Measurements from ENCODE around the gene TTC28.

TTC28 gene

DNA sequence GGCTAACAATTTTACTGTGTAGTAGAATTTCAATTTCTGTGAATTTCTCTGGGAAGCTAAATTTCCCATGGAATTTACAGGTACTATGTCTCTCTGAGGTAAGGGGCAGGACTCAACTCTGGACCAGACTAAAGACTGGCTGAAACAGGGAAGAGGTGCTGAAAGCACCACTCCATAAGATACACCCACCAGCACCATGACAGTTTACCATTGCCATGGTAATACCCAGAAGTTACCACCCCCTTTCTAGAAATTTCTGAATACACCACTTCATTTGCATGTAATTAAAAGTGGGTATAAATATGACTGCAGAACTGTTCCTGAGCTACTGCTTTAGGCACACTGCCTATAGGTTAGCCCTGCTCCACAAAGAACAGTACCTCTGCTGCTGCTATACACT, 274.1 kb downstream of the TTC28 start:
- DNase-seq (no peak), ATAC-seq (no peak)
- H3K4me3 Mint-ChIP-seq: no peak overlapping the region
- peaks cover 5% of the 10 kb centered on the region for H3K27me3 Mint-ChIP-seq
- H3K4me1 Mint-ChIP-seq: peaks cover 3% of the 10 kb centered on the region
- no peaks in the 10 kb centered on the region for H3K36me3 Mint-ChIP-seq (ENCODE audit: low read depth)
- H3K9me3 Mint-ChIP-seq: no peaks in the 10 kb centered on the region
- no peak overlapping the region for H3K27ac Mint-ChIP-seq

DNA sequence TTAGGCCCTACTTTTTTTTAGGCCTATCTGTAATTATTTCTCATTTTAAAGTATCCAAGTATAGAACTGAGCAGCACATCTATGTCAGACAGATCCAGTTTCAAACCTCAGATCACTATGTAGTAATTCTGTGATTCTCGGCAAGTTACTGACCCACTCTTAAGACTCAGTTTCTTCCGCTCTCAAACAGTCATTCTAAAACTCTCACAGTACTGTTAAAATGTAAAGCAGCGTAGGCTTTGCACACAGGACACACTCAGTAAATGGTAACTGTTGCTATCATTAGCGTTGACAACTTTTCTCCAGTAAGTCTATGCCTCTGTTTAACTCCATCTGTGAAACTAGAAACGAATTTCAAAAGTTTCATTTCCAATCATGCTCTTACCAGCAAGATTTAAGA, 277.1 kb downstream of the TTC28 start:
- Mint-ChIP-seq H3K27me3 (peaks cover 5% of the 10 kb centered on the region), H3K9me3 (no peaks in the 10 kb centered on the region), H3K27ac (no peak overlapping the region), H3K36me3 (ENCODE audit: low read depth) (no peaks in the 10 kb centered on the region), H3K4me3 (no peak overlapping the region), H3K4me1 (no peaks in the 10 kb centered on the region)
- ATAC-seq (peak; percentile 49), DNase-seq (no peak)

DNA sequence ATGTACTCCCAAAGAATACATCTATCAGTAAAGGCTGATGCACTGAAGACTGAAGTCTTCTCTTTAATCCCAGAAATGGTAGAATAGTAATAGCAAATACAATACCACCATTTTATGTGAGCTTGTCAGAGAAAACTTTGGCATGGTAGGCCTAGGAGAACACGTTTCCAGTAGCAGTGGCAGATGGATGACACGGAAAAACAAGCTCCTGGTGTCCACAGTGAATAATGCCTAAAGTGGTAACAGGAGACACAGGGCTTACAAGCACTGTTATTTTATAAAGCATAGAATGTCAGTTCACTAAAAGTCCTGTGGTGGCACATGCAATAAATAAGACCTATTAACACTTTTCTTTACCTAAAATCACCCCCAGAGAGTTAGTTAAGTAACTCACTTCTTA, 277.6 kb downstream of the TTC28 start:
- Mint-ChIP-seq H3K9me3 (no peaks in the 10 kb centered on the region), H3K36me3 (ENCODE audit: low read depth) (no peaks in the 10 kb centered on the region), H3K27ac (no peak overlapping the region), H3K27me3 (peaks cover 5% of the 10 kb centered on the region), H3K4me1 (no peaks in the 10 kb centered on the region), H3K4me3 (no peak overlapping the region)
- DNase-seq (no peak), ATAC-seq (no peak)

DNA sequence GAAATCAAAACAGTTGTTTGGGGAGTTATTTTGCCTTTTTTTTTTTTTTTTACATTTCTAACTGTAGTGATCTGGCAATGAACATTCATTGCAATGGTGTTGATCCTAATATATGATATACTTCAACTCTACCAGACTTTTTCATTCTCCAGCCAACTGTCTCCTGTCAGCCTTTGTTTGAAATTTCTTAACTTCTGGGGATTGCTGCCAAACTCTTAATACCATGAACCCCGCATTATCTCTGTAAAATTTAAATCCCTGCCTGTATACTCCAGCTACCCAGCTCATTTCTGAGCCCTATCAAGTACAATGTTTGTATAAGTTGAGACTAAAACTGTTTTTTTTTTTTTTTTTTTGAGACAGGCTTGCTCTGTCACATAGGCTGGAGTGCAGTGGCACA, 280.7 kb downstream of the TTC28 start:
- H3K36me3 Mint-ChIP-seq (ENCODE audit: low read depth): peaks cover 3% of the 10 kb centered on the region
- peaks cover 5% of the 10 kb centered on the region for H3K27me3 Mint-ChIP-seq
- no peaks in the 10 kb centered on the region for H3K9me3 Mint-ChIP-seq
- ATAC-seq (no peak), DNase-seq (no peak)
- H3K4me3 Mint-ChIP-seq: no peak overlapping the region
- H3K27ac Mint-ChIP-seq: no peak overlapping the region
- peaks cover 7% of the 10 kb centered on the region for H3K4me1 Mint-ChIP-seq

DNA sequence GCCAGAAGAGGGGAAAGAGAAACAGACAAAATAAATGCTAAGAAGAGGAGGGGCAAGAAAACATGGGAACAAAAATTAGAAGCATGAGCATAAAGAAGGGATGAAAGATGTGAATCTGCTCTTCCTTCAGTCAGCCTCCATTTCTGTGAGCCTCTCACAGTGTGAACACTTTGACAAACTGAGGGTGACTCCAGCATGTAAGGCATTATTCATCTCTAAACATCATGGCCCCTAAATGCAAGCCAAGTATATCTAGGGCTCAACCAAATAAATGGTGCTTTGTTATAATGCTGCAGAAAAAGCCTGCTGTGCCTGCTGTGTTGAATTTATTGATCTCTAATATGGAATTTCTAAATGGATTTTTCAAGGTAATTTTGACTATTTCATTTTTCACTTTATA, 281.3 kb downstream of the TTC28 start:
- Mint-ChIP-seq H3K4me3 (no peak overlapping the region), H3K27ac (no peak overlapping the region), H3K36me3 (ENCODE audit: low read depth) (peaks cover 3% of the 10 kb centered on the region), H3K4me1 (peaks cover 7% of the 10 kb centered on the region), H3K27me3 (peaks cover 5% of the 10 kb centered on the region), H3K9me3 (no peaks in the 10 kb centered on the region)
- ATAC-seq: no peak
- no peak for DNase-seq

DNA sequence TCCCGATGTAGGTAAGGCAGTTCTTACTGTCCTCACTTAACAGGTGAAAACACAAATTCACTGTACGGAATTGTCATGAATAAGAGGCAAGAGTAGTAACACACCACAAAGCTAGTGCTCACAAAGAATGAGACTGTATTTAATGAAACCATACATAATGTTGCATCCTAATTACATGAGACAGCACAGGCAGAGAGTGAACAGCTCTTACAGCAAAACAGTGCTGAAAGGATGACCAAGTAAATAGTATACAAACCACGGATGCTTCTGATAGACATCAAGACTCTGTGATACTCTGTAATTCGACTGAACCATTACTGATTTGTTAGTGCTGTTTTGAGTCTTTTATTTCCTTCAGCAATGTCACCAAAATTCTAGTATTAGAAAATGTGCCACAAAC, 282.3 kb downstream of the TTC28 start:
- no peak for ATAC-seq

DNA sequence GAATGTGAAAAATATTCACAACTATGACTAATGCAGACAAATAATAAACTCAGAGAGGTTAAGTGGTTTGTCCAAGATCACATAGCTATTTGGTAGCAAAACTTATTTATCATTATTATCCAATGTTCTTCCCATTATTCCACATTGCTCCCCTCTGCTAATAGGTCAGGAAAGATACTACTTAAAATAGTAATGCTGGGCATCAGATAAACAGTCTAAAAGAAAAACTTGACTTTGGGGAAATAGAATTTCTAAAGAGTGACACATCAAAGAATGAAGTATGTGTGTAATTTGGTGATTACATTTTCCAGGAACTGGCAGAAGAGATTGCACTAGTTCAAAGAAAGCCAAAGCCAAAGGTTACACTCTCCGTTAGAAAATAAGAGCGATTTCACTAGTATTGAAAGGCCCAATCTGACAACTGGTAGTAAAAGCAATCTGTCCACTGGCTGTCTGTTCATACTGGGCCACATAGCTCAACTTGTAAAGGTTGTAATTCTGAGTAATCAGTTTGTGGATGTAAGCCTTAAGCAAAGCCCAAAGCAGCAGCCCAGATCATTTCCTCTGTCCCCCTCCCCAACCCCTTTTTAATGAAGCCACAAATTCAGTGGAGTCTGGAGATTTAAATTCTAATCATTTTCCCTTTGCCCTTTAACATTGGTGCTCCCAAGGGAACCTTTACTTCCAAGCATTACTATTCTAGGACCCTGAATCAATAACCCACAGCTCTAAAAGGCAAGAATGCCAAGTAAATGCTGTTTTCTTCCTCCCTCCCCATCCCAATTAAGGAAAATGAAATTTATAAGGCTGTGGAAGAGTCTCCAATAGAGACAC, 283.5 kb downstream of the TTC28 start:
- ATAC-seq (peak; percentile 40), DNase-seq (no peak)
- H3K27ac Mint-ChIP-seq: no peak overlapping the region
- no peaks in the 10 kb centered on the region for H3K9me3 Mint-ChIP-seq
- peaks cover 3% of the 10 kb centered on the region for H3K36me3 Mint-ChIP-seq (ENCODE audit: low read depth)
- peaks cover 7% of the 10 kb centered on the region for H3K4me1 Mint-ChIP-seq
- no peak overlapping the region for H3K4me3 Mint-ChIP-seq
- H3K27me3 Mint-ChIP-seq: peaks cover 5% of the 10 kb centered on the region

More for the DNA sequence above, 282.3 kb downstream of the TTC28 start:
- H3K27me3 Mint-ChIP-seq: peaks cover 5% of the 10 kb centered on the region
- peaks cover 7% of the 10 kb centered on the region for H3K4me1 Mint-ChIP-seq
- no peak overlapping the region for H3K27ac Mint-ChIP-seq
- DNase-seq: no peak
- H3K36me3 Mint-ChIP-seq (ENCODE audit: low read depth): peaks cover 3% of the 10 kb centered on the region
- no peaks in the 10 kb centered on the region for H3K9me3 Mint-ChIP-seq
- no peak overlapping the region for H3K4me3 Mint-ChIP-seq

DNA sequence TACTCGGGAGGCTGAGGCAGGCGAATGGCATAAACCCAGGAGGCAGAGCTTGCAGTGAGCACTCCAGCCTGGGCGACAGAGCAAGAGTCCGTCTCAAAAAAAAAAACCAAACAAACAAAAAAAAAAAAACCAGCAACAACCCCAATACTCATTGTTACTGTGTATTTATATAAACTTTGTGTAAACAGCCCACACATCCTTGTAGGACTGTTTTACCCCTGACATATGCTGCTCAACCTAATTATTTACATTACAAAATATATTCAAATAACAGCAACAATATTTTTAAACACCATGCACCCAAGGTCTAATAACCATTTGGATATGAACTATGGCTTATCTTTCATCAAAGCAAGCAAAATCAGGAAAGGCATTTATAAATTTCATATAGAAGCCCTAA, 284.1 kb downstream of the TTC28 start:
- DNase-seq: no peak
- H3K36me3 Mint-ChIP-seq (ENCODE audit: low read depth): peaks cover 3% of the 10 kb centered on the region
- peaks cover 3% of the 10 kb centered on the region for H3K27me3 Mint-ChIP-seq
- peaks cover 7% of the 10 kb centered on the region for H3K4me1 Mint-ChIP-seq
- H3K9me3 Mint-ChIP-seq: no peaks in the 10 kb centered on the region
- no peak for ATAC-seq
- no peak overlapping the region for H3K27ac Mint-ChIP-seq
- no peak overlapping the region for H3K4me3 Mint-ChIP-seq

DNA sequence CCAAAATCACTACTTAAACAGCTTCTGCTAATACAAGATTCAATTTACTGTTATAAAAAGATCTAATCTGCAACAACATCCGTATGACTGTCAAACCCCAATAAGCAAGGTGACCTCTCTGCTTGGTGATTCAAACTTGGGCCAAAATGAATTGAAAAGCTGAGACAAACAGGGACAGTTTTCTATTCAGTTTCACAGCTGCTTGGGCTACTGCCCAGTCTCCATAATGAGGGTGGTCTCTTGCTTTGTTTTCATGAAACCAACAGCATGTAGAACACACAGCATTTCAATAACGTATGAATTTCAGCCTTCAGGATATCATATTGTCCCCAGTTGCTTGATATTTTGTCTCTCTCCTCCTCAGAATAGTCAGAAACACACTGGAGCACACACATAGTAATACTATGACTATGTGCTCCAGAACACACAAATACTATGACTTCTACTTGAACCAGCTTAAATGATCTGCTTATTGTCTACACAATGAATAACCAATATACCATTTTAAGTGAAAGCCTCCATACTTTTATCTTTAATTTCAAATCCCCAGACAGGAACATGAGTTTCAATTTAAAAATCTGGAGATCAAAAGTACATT, 285.0 kb downstream of the TTC28 start:
- no peaks in the 10 kb centered on the region for H3K9me3 Mint-ChIP-seq
- H3K4me1 Mint-ChIP-seq: peaks cover 7% of the 10 kb centered on the region
- DNase-seq (no peak), ATAC-seq (no peak)
- H3K27ac Mint-ChIP-seq: no peak overlapping the region
- H3K36me3 Mint-ChIP-seq (ENCODE audit: low read depth): peaks cover 3% of the 10 kb centered on the region
- peaks cover under 1% of the 10 kb centered on the region for H3K27me3 Mint-ChIP-seq
- H3K4me3 Mint-ChIP-seq: no peak overlapping the region

DNA sequence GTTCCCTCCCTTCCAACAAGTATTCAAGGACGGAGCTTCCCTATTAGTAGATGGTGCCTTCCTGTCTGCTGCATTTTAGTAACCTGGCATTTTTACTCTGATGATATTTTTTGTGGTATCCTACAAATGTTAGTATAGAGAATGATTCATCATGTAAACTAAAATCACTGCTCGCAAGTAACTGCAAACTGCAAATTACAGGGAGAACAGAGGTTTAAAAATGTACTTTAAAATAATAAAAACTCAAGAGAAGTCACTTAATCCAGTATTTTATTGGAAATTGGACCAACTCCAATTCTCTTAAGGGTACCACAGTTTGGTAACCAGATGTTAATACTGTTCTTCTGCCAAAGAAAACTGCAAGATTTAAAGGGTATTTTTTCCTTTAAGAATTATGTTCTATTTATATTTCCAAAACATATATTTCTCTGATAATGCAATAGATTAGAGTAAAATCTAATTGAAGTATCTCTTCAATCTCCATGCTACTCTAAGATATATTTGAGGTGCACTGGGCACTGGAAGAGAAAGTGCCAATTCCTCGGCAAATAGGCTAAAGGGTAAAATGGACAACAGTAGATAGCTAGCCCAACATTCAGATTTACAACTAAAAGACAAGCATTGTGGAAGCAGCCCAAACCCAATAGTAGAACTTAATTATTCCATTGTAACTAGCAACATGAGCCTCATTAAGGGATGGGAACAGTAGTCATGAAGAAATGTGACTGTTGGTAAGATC, 298.0 kb downstream of the TTC28 start:
- Mint-ChIP-seq H3K4me3 (no peak overlapping the region), H3K27ac (no peak overlapping the region), H3K9me3 (no peaks in the 10 kb centered on the region), H3K27me3 (no peaks in the 10 kb centered on the region), H3K4me1 (peaks cover 4% of the 10 kb centered on the region), H3K36me3 (ENCODE audit: low read depth) (no peaks in the 10 kb centered on the region)
- ATAC-seq (no peak), DNase-seq (no peak)

DNA sequence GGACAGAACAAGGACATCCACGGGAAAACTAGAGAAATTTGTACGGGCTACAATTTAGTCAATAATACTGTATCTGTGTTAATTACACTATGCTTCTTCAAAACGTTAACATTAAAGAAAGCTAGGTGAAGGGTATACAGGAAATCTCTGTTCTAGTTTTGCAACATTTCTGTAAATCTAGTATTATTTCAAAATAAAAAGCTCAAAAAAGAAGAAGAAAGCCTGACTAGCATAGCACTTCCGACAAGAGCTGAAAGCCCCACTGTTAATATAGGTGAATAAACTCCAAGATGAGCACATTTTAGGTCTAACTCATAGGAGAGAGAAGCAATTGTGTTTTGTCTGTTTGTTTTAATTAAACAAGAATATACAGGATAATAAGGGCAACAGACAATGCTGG, 299.7 kb downstream of the TTC28 start:
- no peak for DNase-seq
- no peak for ATAC-seq
- Mint-ChIP-seq H3K9me3 (no peaks in the 10 kb centered on the region), H3K4me3 (no peak overlapping the region), H3K27me3 (no peaks in the 10 kb centered on the region), H3K27ac (no peak overlapping the region), H3K4me1 (peaks cover 4% of the 10 kb centered on the region), H3K36me3 (ENCODE audit: low read depth) (no peaks in the 10 kb centered on the region)

DNA sequence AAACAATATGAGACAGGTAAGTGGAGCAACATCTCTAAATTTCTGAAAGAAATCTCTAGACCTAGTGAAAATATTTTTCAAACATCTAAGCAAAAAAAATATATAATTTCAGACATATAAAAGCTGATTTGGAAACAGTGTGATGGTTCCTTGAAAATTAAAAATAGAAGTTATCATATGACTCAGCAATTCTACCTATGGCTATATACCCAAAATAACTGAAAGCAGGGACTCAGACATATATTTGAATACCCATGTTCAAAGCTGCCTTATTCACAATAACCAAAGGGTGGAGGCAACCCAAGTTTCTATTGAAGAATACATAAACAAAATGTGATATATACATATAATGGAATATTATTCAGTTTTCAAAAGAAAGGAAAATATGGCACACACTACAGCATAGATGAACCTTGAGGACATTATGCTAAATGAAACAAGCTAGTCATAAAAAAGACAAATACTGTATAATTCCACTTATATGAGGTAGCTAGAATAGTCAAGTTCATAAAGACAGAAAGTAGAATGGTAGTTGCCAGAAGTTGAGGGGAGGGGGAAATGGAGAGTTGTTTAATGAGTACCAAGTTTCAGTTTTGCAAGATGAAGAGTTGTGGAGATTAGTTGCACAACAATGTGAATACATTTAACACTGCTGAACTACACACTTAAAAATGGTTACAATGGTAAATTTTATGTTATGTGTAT, 300.4 kb downstream of the TTC28 start:
- Mint-ChIP-seq H3K27ac (no peak overlapping the region), H3K4me3 (no peak overlapping the region), H3K9me3 (no peaks in the 10 kb centered on the region), H3K27me3 (no peaks in the 10 kb centered on the region), H3K4me1 (peaks cover 4% of the 10 kb centered on the region), H3K36me3 (ENCODE audit: low read depth) (no peaks in the 10 kb centered on the region)
- no peak for ATAC-seq
- DNase-seq: no peak

DNA sequence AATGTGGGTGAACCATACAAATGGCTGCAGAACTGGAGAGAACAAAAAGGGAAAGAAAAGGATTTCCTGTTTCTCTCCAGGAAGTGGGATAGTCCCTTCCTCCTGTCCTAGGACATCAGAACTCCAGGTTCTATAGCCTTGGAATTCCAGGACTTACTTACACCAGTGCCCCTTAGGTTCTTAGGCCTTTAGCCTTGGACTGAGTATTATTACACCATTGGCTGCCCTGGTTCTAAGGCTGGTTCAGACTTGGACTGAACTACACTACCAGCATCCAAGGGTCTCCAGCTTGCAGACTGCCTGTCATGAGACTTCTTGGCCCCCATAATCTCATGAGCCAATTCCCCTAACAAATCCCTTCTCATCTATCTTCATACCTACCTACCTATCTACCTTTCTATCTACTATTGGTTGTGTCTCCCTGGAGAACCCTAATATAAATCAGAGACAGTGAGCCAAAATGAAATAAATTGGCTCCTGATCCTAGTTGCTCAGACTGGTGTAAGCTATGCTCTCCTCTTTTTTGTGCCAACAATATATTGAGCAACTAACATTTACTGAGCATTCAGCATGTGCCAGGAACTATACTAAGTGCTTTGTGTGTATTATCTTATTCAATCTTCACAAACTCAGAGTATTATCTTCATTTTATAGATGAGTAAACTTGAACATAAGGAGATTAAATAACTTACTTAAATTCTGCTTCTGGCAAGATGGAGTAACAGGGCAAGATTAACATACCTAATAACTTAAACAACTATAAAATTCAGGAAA, 303.7 kb downstream of the TTC28 start:
- DNase-seq: no peak
- Mint-ChIP-seq H3K4me3 (no peak overlapping the region), H3K27me3 (no peaks in the 10 kb centered on the region), H3K4me1 (peaks cover 4% of the 10 kb centered on the region), H3K9me3 (no peaks in the 10 kb centered on the region), H3K36me3 (ENCODE audit: low read depth) (no peaks in the 10 kb centered on the region), H3K27ac (no peak overlapping the region)
- no peak for ATAC-seq

DNA sequence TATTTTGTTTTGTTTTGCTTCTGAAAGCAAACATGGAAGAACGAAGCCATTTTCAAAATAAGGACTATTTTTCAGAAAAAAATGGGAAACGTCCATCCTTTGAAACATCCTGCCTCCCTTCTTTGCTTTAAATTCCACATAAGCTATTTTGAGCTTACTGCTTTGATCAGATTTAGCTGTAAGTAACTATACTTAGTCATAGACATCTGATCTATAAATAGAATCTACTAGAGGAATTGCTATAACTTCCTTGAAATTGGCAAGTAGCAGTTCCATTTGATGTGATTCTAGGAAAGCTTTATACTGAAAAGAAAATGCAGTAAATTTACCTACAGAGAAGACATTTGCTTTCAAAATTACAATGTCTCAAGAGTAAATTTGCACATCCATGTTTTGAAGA, 305.8 kb downstream of the TTC28 start:
- Mint-ChIP-seq H3K9me3 (no peaks in the 10 kb centered on the region), H3K27ac (no peak overlapping the region), H3K4me3 (no peak overlapping the region), H3K27me3 (no peaks in the 10 kb centered on the region), H3K36me3 (ENCODE audit: low read depth) (no peaks in the 10 kb centered on the region), H3K4me1 (peaks cover 4% of the 10 kb centered on the region)
- ATAC-seq (no peak), DNase-seq (no peak)
